Kidney (tissue), 14 donors: ENCODE results near the gene RAD18. TPM values are rescaled to one million over a fixed set of nuclear protein-coding genes. Genes with fewer than 3 reads are reported as not detected.

ENCODE experiments used
- DNase-seq, 5 donors: peaks; one replicate each; pipeline ENCODE4 v3.0.0-alpha.2; 2013 to 2020
- FAIRE-seq: peaks from 2 replicates; lab custom pipeline; 2012; peaks lifted over from hg19 to GRCh38; lab: Jason Lieb, UNC
- H3K27ac ChIP-seq, 2 donors: one replicate each; pipeline ENCODE4 v1.7.0; 2013; ENCODE audit warnings: low read depth in 2 of 2, low read length in 2 of 2, inconsistent platforms in 1 of 2
- H3K27me3 ChIP-seq: one replicate; pipeline ENCODE4 v1.7.1; 2013; ENCODE audit warnings: low read length, inconsistent platforms; ENCODE audit not compliant: control insufficient read depth, insufficient read depth
- H3K36me3 ChIP-seq, 3 donors: one replicate each; pipeline versions ENCODE4 v1.7.0 to v1.7.1; 2013; ENCODE audit warnings: low read length in 3 of 3, control low read depth in 1 of 3, inconsistent platforms in 1 of 3; ENCODE audit not compliant: insufficient read depth in 3 of 3, control insufficient read depth in 2 of 3
- H3K4me1 ChIP-seq, 3 donors: one replicate each; pipeline versions ENCODE4 v1.7.0 to v1.7.1; 2013; ENCODE audit warnings: low read length in 3 of 3, inconsistent platforms in 1 of 3, low read depth in 1 of 3; ENCODE audit not compliant: control insufficient read depth in 2 of 3, insufficient read depth in 2 of 3
- H3K4me3 ChIP-seq, 3 donors: one replicate each; pipeline versions ENCODE4 v1.7.0 to v1.8.1; 2013; ENCODE audit warnings: low read length in 3 of 3, control low read depth in 1 of 3, inconsistent platforms in 1 of 3
- H3K9ac ChIP-seq, 3 donors: one replicate each; pipeline versions ENCODE4 v1.7.0 to v1.7.1; 2013; ENCODE audit warnings: low read length in 3 of 3, control low read depth in 1 of 3, inconsistent platforms in 1 of 3
- H3K9me3 ChIP-seq, 3 donors: one replicate each; pipeline versions ENCODE4 v1.7.0 to v1.7.1; 2013; ENCODE audit warnings: low read length in 3 of 3, control low read depth in 1 of 3, inconsistent platforms in 1 of 3; ENCODE audit not compliant: control insufficient read depth in 2 of 3, insufficient read depth in 1 of 3
- intact Hi-C: fragments of 100-400 bp; cut with DNase I; formaldehyde crosslinking; loops from one replicate; pipeline ENCODE4 v1.11.1; 2022
- polyA plus RNA-seq: library from polyadenylated mRNA; stranded (reverse); fragments of 350-450 nt; fragmentation: Illumina TruSeq; extraction: RNeasy Lipid Tissue Mini Kit (QIAGEN cat#74804); gene quantifications from one replicate; pipeline ENCODE4 v1.2.3, GENCODE V29; 2014; ENCODE audit warnings: low read depth, low replicate concordance; ENCODE audit not compliant: insufficient read depth
- total RNA-seq: library from RNA; stranded (reverse); fragmentation: NEBNext Ultra II Directional; extraction: Animal tissue kit (Norgen Biotek cat#: 25700); gene quantifications from one replicate; pipeline ENCODE4 v1.2.1, GENCODE V29; 2021
- TF ChIP-seq, protein P1 (sequence below): IDR thresholded peaks from 3 replicates; pipeline ENCODE4 v1.5.1; 2012; ENCODE audit warnings: mild to moderate bottlenecking, moderate library complexity, borderline replicate concordance; ENCODE audit not compliant: insufficient read depth; ENCODE audit errors: extremely low read depth
- donor health status: control.
- donor health status: control.
- donor health status: control.
- donor health status: control.
- donor health status: control.
- donor health status: DM: yes; HTN: yes; CAD: no.
- donor health status: Normal renal cell carcinoma (clear cell type).

The RAD18 gene
- total and polyA plus RNA-seq, 2 donors from 2014 or later = 3.1 to 8.0 TPM

DNA sequence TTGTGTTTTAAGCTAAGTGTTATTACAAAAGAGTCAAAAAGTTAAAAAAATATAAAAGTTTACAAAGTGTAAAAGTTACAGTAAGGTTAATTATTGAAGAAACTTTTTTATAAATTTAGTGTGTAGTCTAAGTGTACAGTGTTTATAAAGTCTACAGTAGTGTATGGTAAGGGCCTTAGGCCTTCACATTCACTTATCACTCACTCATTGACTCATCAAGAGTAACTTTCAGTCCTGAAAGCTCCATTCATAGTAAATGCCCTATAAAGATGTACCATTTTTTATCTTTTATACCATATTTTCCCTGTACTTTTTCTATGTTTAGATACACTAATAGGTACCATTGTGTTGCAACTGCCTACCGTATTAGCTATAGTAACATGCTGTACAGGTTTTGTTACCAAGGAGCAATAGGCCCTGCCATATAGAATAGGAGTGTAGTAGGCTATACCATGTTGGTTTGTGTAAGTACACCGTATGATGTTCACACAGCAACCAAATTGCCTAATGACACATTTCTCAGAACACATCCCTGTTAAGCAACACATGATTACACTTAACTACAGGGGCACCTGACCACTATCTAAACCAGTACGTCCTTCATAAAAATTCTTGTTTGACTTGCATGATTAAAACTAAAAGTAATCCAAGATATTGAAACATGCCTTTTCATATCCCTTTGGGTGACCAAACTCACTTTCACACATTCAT lies 17.2 kb downstream of the RAD18 start:
- Histone ChIP-seq H3K4me1 (no peaks in the 10 kb centered on the region), H3K27me3 (no peaks in the 10 kb centered on the region), H3K27ac (no peak overlapping the region), H3K4me3 (no peak overlapping the region), H3K9me3 (no peaks in the 10 kb centered on the region), H3K36me3 (peaks cover 0 to 2% (median 0%) of the 10 kb centered on the region in 3 donors), H3K9ac (no peak overlapping the region)
- TF ChIP-seq, protein P1, sequence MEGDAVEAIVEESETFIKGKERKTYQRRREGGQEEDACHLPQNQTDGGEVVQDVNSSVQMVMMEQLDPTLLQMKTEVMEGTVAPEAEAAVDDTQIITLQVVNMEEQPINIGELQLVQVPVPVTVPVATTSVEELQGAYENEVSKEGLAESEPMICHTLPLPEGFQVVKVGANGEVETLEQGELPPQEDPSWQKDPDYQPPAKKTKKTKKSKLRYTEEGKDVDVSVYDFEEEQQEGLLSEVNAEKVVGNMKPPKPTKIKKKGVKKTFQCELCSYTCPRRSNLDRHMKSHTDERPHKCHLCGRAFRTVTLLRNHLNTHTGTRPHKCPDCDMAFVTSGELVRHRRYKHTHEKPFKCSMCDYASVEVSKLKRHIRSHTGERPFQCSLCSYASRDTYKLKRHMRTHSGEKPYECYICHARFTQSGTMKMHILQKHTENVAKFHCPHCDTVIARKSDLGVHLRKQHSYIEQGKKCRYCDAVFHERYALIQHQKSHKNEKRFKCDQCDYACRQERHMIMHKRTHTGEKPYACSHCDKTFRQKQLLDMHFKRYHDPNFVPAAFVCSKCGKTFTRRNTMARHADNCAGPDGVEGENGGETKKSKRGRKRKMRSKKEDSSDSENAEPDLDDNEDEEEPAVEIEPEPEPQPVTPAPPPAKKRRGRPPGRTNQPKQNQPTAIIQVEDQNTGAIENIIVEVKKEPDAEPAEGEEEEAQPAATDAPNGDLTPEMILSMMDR = no peak
- intact Hi-C loops = no loop called here
- DNase-seq (no peak), FAIRE-seq (no peak)

DNA sequence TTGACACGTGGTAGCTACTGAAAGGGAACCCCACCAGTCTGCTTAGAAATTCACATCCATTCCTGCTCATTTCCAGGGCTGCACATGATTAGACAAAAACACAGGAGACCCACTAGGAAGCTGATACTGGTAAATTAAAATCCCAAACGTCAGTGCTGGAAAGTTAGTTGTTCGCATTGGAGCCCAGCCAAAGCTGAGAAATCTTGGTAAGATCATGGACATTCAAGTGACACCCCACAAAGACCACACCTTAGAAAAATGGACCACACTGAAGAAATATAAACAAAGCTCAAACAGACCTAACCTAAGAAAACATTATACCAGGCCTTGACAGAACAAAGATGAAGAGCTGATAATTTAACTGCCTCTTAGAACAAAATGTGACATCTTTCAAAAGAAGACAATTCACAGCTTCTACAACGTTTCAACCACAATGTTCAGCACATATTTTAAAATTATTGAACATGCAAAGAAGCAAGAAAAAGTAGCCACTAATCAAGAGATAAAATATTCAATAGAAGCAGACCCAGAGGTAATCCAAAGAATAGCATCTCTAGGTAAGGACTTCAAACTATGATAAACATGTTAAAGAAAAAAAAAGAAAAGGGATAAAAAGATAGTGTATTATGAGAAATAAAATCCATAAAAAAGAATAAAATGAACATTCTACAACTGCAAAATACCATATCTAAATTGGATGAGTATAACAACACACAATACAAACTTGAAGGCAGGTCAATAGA lies 20.4 kb downstream of the RAD18 start:
- no peak overlapping the region for H3K9ac ChIP-seq
- peaks cover 0 to 2% (median 0%) of the 10 kb centered on the region in 3 donors for H3K36me3 ChIP-seq
- no peaks in the 10 kb centered on the region for H3K4me1 ChIP-seq
- no peak for DNase-seq
- intact Hi-C loops = no loop called here
- no peak overlapping the region for H3K4me3 ChIP-seq
- H3K9me3 ChIP-seq = no peaks in the 10 kb centered on the region
- no peak overlapping the region for H3K27ac ChIP-seq
- TF ChIP-seq, protein P1 = no peak
- no peaks in the 10 kb centered on the region for H3K27me3 ChIP-seq
- FAIRE-seq = no peak

DNA sequence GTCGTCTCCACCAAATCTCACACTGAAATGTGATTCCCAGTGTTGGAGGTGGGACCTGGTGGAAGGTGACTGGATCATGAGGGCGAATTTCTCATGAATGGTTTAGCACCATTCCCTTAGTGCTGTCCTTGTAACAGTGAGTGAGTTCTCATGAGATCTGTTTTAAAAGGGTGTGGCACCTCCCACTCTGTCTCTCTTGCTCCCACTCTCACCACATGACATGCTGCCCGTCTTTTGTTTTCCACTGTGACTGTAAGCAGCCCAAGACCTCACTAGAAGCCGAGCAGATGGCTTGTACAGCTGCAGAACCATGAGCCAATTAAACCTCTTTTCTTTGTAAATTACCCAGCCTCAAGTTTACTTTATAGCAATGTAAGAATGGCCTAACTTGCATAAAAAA lies 21.2 kb downstream of the RAD18 start:
- DNase-seq (no peak), FAIRE-seq (no peak)
- TF ChIP-seq, protein P1 = no peak
- H3K36me3 ChIP-seq = peaks cover 0 to 2% (median 0%) of the 10 kb centered on the region in 3 donors
- intact Hi-C loops = no loop called here
- H3K4me1 ChIP-seq = no peaks in the 10 kb centered on the region
- no peak overlapping the region for H3K27ac ChIP-seq
- no peaks in the 10 kb centered on the region for H3K27me3 ChIP-seq
- H3K9me3 ChIP-seq = no peaks in the 10 kb centered on the region
- H3K9ac ChIP-seq = no peak overlapping the region
- H3K4me3 ChIP-seq = no peak overlapping the region
